CD4-positive, alpha-beta T cell treated with Interleukin-15 for 4 hours (primary cell): ENCODE data around the gene ERCC4.
"Not testable (repeated sequence)": the region's sequence is repeated elsewhere in the genome, so short reads cannot be mapped to it uniquely, and the experiment has no call there.

Experiments
- DNase-seq: peaks from one replicate; pipeline ENCODE4 v3.0.0-alpha.2; 2020; ENCODE audit warnings: low spot score

ERCC4 gene

DNA sequence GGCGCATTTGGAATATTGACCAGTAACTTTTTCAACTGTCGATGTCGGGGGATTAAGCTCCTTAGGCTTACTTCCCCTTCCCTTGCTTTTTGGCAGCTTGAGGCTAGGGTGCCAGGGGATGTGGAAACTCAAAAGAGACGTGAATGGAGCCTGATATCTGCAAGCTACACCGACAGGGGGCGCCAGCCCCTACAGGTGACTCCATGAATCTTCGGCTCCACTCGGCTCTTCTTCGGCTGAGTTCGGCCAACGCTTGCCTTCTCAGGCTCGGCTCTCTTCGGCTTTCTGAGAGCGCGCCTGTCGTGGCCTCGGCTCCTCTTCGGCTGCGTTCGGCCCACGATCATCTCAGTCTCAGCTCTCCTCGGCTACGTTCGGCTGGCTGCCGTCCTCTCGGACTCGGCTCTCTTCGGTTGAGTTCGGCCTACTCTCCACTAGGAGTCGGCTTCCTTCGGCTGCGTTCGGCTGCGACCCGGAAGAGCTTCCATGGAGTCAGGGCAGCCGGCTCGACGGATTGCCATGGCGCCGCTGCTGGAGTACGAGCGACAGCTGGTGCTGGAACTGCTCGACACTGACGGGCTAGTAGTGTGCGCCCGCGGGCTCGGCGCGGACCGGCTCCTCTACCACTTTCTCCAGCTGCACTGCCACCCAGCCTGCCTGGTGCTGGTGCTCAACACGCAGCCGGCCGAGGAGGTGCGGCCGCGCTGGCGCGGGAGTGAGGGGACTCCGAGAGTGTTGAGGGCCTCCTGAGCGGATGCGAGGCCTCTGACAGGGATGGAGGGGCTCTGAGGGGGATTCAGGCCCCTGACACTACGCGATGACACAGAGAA, at the start of gene ERCC4:
Gene ERCC4, plus strand, starts transcription at position 472 of the 827 bp plus-strand sequence. Its CDS starts 12 bp downstream, at position 484.
- DNase-seq, result peak; percentile 100

DNA sequence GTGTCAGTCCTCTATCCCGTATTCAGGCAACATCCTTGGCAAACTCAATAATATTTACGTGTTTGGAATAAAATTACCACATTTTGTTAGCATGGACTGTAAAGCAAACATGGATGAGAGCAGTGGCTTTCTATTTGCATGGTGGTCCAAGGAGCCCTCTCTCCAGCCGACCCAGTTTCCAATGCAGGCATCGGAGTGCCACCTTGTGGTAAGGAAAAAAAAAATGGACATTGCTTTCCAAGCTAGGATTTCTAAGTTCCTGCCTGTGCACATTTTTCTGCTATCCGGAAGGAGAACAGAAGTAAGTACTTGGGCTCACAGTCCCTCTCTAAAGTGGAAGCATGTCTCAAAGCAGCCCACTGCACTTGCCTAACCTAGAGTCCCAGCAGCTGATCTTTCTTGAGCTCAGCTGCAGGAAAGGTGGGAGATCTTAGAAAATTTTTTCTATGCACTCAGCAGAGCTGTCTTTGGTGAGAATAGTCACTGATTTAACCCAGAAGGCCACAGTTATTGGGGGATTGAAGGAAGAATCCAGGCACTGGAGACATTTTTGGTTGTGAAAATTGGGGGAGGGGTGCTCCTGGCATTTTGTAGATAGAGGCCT, 46.0 kb upstream of the ERCC4 start:
- DNase-seq, result no peak

DNA sequence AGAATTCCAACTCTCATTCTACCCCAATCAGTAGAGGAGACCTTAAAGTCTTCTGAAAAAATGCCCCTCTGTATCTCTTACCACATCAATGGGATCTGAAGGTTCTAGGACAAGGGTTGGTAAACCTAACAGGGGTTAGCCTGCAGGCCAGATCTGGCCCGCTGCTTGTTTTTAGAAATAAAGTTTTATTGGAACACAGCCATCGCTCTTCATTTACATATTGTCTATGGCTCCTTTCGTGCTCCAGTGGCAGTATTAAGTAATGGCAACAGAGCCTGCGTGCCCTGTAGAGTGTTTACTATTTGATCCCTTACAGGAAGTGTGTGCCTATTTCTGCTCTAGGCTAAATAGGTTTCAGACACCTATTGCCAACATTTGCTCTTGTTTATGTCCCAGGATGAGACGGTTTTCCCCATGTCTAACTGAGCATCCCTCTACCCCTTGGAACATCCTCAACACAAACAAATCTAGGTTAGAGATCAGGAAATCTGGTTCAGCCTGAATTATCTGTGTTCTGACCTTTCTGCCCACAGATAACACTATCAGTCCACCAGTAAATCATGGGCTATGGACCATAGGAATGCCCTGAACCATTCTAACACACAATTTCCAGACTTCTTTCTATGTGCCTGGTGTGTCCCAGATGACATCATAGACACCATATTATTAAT, 44.2 kb upstream of the ERCC4 start:
- DNase-seq, result no peak

DNA sequence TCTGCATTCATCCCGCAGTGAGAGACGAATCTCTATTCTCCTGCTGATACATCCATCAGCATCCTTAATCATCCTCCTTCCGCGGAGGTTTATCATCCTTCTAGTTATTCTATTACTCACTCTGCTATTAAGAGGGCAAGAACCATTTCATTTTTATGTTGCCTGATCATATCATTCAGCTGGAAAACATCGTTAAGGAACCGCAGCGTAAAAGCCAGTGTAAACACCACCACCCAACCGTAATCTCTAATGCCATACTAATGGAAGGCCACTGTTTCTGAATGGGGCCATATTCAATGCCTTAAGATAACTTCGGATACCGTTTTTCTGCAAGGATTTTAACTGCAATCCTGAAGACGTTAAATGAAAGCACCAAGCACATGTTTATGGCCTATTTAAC, 36.7 kb upstream of the ERCC4 start:
- DNase-seq, result no peak

- no peak for DNase-seq
Measured at GRCh38 chr16:13883881-13884280, 36.1 kb upstream of the ERCC4 start.

DNA sequence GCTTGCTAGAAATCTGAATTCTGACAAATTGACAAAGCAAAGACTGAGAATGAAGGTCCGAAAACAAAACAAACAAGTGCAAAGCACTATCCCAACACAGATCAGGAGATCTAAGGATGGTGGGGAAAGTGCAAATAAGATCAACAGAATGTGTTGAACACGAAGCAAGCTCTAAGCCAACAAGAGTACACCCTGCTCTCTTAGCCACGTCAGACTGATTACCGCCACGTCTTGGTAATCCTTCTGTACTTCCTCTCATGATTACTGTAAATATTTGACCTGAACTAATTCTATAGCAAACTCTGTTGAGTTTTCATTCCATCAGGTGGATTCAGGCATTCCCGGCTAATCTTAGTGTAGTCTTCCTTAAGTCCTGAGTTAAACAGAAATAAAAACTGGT, 34.3 kb upstream of the ERCC4 start:
- DNase-seq, result no peak

DNA sequence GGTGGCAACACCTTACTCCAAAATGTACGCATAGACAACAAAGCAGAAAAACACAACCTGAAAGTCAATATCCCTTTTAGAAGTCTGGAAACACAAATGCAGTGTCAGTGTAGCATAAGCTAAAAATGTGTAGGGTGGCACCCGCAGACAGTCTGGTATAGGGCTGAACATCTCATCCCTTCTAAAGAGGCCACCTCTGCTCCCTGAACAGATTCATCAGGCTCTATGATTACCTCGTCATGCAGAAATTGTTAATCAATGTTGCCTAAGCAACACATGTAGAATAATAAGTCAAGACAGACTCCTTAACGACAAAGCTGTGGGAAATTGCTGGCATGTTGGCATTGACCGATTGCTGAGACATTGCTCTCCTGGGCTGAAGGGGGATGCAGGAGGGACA, 33.3 kb upstream of the ERCC4 start:
- no peak for DNase-seq

- not testable (repeated sequence) for DNase-seq
Measured at GRCh38 chr16:13889323-13889722, 30.6 kb upstream of the ERCC4 start.

DNA sequence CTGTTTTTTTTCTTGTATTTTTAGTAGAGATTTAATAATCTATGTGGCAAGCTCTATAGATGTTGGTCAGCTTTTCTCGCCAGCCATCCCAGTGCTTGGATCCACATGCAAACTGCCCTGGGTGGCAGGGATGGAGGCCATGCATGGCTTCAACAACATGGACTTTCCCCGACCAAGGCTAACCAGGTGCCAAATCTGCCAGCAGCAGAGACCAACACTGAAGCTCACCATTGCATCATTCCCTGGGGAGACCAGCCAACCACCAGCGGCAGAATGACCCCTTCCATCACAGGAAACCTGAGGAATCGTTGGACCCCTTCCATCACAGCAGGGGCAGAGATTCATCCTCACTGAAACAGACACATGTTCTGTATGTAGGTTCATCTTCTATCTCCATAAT, 27.7 kb upstream of the ERCC4 start:
- no peak for DNase-seq

- no peak for DNase-seq
Measured at GRCh38 chr16:13895516-13895915, 24.4 kb upstream of the ERCC4 start.

DNA sequence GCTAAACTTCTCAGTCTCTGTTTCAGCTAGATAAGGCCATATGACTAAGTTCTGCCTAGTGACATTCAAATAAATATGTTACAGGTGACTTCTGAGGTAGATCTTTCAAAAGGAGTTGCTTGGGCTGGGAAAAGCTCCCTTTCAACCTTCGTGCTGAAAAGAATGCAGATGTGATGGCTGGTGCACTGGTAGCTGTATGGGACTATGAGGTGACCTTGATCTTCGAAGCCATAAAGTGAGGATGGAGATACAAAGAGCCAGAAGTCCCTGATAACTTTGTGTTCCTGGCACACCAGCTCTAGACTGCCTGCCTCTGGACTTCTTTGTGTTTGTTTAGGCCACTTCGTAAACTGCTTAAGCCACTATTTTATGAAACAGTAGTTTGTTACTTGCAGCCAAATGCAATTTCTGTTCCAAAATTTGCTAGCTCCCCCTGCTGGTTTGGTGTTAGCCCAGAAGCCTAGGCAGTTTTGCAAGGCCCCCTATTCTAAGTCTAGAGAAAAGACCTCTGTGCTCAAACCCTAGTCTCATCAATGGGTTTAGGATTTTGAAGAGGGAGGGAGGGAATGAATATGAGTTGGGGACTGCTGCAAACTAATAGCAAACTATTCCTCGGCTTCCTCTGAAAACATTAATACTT, 23.3 kb upstream of the ERCC4 start:
- DNase-seq, result no peak

DNA sequence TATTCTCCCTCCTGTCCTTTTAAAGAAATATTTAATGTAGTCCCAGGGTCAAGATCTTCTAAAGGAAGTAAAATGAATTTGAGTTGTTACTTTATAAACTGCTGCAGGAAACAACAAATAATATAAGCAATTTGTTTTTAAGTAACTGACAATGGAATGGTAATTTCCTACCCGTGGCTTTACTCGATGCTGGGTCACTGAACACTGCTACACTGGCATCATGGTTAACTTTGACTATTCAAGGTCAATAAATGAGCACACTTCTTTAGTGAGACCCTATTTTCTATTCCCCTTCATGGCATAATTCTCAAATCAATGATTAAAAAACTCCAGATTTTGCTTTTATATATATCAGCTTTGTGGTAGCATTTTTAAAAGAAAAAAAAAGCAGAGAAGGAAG, 22.1 kb upstream of the ERCC4 start:
- no peak for DNase-seq

DNA sequence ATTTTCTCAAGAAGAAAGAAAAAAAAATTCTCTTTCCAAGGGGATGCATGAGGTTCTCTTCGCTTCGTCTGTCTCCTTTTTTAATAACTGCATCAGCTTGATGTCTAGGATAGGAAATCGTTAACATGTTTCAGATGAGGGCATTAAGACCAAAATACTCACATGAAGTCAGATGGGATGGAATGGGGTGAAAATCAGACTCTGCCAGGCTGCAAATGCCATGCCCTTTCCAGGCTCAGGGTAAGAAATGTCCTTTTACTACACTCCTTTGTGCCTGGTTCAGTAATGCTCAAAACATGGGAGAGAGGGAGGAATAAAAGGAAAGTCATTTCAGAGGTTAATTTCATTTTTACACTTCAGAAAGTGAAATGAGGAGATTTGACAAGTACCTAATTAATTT, 21.7 kb upstream of the ERCC4 start:
- DNase-seq, result no peak

DNA sequence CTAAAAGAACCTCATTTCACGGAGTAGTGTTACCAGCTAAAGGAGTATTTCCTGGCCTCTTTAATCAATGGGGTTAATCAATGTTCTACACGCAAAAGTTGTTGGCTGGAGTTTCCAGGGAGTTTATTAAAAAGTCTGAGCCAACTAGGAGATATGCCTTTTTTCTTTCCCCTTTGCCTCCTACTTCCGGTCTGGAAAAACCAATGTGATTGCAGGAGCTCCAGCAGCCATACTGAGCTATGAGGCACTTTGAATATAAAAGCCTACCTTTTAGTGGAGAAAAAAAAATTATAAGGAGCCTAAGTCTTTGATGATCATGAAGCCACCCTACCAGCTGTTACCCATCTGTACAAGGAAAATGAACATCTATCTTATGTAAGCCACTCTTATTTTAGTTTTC, 17.9 kb upstream of the ERCC4 start:
- no peak for DNase-seq

DNA sequence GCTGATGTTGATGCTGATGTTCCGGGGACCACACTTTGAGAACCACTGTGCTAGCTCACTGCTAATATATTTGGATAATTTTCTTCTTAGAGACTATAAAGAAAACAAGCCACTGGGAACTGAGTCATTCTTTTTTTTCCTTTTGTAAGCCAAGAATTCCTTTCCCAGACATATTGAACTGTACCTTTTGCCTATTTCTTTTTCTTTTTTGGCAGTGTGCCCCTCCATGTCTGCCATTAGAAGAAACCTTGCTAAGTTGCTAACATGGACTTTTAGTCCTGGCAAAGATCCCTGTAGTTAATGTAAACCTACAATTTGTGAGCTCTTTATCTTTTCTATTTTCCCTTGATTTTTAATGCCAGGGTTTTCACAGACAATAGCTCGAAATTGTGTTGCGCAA, 17.3 kb upstream of the ERCC4 start:
- DNase-seq, result no peak

- DNase-seq, result no peak
Measured at GRCh38 chr16:13904179-13904691, 15.7 kb upstream of the ERCC4 start.

DNA sequence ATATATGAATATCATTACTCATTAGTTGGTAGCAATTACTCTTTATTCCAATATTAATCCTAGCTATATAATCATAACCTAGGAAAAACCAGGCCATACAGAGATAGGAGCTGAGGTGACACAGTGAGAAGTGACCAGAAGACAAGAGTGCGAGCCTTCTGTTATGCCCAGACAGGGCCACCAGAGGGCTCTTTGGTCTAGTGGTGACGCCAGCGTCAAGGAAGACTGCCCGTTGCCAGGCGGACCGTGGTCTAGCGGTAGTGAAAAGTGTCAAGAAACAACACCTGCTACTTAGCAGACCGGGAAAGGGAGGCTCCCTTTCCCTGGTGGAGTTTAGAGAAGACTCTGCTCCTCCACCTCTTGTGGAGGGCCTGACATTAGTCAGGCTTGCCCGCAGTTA, 15.1 kb upstream of the ERCC4 start:
- DNase-seq, result not testable (repeated sequence)

DNA sequence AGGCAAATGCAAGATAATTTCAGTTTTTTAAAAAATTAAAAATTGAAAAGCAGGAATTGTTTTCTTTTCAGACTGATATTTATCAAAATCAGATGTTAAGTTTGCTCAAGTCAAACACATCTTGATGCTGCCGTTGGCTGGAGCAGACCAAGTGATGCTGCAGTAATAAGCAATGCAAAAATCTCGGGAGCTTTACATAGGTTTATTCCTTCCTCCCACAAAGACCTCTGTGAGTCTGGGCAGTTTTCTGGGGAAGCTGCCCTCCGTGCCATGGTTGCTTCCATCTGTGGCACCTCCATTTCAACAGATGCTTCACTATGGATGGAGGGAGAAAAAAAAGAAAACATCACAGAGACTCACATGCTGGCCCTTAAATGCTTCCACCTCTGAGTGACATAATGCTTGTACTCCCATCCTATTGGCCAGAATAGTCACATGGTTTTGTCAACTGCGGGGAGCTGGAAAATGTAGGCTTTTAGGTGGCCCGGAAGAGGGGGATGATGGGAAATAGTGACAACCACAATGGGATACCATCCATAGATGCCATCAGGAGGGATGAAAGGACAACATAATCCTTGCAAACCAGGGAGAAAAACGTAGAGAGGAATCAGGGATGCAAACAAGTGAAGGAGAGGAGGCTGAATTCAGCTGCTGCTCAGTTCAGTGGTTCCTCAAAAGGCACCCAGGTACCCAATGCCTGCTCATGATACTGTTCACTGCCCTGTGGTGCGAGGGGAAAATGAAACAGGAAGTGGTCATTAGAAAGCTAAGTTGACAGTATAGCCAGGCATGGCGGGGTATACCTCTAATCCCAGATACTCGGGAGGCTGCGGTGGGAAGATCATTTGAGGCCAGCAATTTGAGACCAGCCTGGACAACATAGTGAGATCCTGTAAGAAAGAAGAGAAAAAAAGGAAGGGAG, 13.5 kb upstream of the ERCC4 start:
- DNase-seq, result no peak

DNA sequence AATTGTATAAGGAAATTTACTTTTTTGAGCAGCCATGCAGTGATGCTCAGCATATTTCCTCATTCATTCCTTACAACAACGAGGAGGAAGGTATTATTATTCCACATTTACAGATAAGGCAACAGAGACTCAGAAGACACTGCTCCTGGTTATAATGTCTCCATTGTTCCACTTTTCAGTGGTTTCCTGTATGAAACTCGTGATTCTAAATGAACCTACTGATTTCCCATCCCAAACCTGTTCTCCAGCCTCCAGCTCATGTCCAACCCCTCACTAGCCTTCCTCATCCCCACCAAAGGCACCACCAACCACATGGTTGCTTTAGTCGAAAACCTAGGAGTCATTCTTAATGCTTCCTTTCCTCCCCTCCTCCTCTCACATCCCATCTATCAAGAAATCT, 12.5 kb upstream of the ERCC4 start:
- DNase-seq, result no peak

GRCh38 chr16:13909069-13909468, 10.9 kb upstream of the ERCC4 start:
- no peak for DNase-seq

- DNase-seq, result no peak
Measured at GRCh38 chr16:13909872-13910303, 10.1 kb upstream of the ERCC4 start.
